ENCODE data around the gene GFOD1.
A peak's percentile ranks its signal among the peaks of the same experiment; 100 is the strongest.

Gene GFOD1

GRCh38 chr6:13421425-13422059, 65.9 kb downstream of the GFOD1 start:
- no peak for DNase-seq

- DNase-seq = no peak
These were observed 67.1 kb downstream of the GFOD1 start for GRCh38 chr6:13420269-13420668.

GRCh38 chr6:13419422-13420195, 67.8 kb downstream of the GFOD1 start:
- no peak for DNase-seq

- no peak for DNase-seq
These were observed 68.6 kb downstream of the GFOD1 start for GRCh38 chr6:13418844-13419243.

GRCh38 chr6:13417954-13418353, 69.4 kb downstream of the GFOD1 start:
- no peak for DNase-seq

GRCh38 chr6:13417431-13417830, 70.0 kb downstream of the GFOD1 start:
- no peak for DNase-seq

- DNase-seq = no peak
These were observed 72.1 kb downstream of the GFOD1 start for GRCh38 chr6:13415283-13415682.

- peak; percentile 31 for DNase-seq
These were observed 73.4 kb downstream of the GFOD1 start for GRCh38 chr6:13413900-13414555.

- no peak for DNase-seq
These were observed 73.9 kb downstream of the GFOD1 start for GRCh38 chr6:13413466-13413862.

GRCh38 chr6:13412639-13413465, 74.5 kb downstream of the GFOD1 start:
- no peak for DNase-seq

- no peak for DNase-seq
These were observed 75.2 kb downstream of the GFOD1 start for GRCh38 chr6:13412211-13412610.

- no peak for DNase-seq
These were observed 75.9 kb downstream of the GFOD1 start for GRCh38 chr6:13411484-13411883.

GRCh38 chr6:13409991-13410390, 77.4 kb downstream of the GFOD1 start:
- DNase-seq = no peak

- peak; percentile 15 for DNase-seq
These were observed 79.4 kb downstream of the GFOD1 start for GRCh38 chr6:13407709-13408695.

GRCh38 chr6:13407368-13407708, 80.1 kb downstream of the GFOD1 start:
- DNase-seq = no peak

GRCh38 chr6:13406781-13407180, 80.6 kb downstream of the GFOD1 start:
- DNase-seq = no peak

GRCh38 chr6:13405961-13406477, 81.4 kb downstream of the GFOD1 start:
- DNase-seq = no peak

- no peak for DNase-seq
These were observed 82.5 kb downstream of the GFOD1 start for GRCh38 chr6:13404892-13405254.

- no peak for DNase-seq
These were observed 83.0 kb downstream of the GFOD1 start for GRCh38 chr6:13404228-13404891.

GRCh38 chr6:13402711-13403110, 84.7 kb downstream of the GFOD1 start:
- no peak for DNase-seq

- no peak for DNase-seq
These were observed 86.6 kb downstream of the GFOD1 start for GRCh38 chr6:13400772-13401171.
